Measurements from ENCODE around the gene HNRNPR. TPM values are rescaled to one million over a fixed set of nuclear protein-coding genes. Genes with fewer than 3 reads are reported as not detected.
A peak's percentile ranks its signal among the peaks of the same experiment; 100 is the strongest.
"Not testable (repeated sequence)": the region's sequence is repeated elsewhere in the genome, so short reads cannot be mapped to it uniquely, and the experiment has no call there.

HNRNPR gene
- total and polyA plus RNA-seq, 5 donors = 50.8 to 73.7 (median 61.5) TPM

DNA sequence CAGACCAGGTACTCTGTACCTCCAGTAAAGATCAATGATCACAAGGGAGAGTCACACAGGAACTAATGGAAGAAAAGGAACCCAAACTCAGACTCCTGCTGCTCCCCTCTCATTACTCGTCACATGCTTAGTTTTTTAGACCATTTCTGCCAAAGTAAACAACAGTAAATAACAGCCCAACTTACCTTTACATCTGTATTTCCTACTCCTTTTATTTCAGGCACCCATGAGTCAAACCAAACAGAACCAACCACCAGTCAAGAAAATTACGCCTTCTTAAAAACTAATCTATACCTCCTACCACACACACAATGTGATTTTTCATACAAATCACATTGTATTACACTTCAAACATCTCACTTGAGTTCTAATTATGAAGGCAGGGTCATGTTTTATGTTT, 65.4 kb downstream of the HNRNPR start:
- intact Hi-C loops (cut with DNase I) = no loop called here
- DNase-seq (no peak), ATAC-seq (no peak)
- Histone ChIP-seq H3K4me1 (ENCODE audit: control insufficient read depth, insufficient read depth, low read length) (peaks cover 2% of the 10 kb centered on the region), H3K27me3 (ENCODE audit: control insufficient read depth, insufficient read depth) (no peaks in the 10 kb centered on the region), H3K4me3 (ENCODE audit: low read length) (no peak overlapping the region), H3K27ac (ENCODE audit: low read length) (no peak overlapping the region), H3K9me3 (ENCODE audit: control insufficient read depth, low read length) (no peaks in the 10 kb centered on the region)
- 89% methylated on average over 2 of the region's 2 CpGs for WGBS

- DNase-seq = no peak
- no peak overlapping the region for H3K4me3 ChIP-seq (ENCODE audit: low read length)
- no peaks in the 10 kb centered on the region for H3K27me3 ChIP-seq (ENCODE audit: control insufficient read depth, insufficient read depth)
- WGBS = 93% methylated on average over 2 of the region's 2 CpGs
- ATAC-seq = no peak
- no peak overlapping the region for H3K27ac ChIP-seq (ENCODE audit: low read length)
- H3K4me1 ChIP-seq (ENCODE audit: control insufficient read depth, insufficient read depth, low read length) = peaks cover 2% of the 10 kb centered on the region
- no peaks in the 10 kb centered on the region for H3K9me3 ChIP-seq (ENCODE audit: control insufficient read depth, low read length)
- intact Hi-C loops (cut with DNase I) = no loop called here
Measured at GRCh38 chr1:23276531-23276930, 67.6 kb downstream of the HNRNPR start.

DNA sequence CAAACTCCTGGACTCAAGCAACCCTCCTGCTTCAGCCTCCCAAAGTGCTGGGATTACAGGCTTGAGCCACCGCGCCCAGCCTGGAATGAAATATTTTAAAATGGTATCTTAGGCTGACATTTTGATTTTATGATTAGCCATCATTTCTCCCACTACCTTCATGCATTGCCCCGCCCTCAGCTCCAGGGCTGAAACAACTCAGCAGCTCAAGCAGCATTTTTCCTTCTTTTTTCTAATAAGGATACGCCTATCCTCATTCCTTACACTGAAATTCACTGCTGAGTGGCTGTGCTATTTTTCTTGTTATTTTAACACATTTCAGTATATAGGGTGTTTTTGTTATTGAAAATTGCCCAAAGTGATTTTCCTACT, 70.0 kb downstream of the HNRNPR start:
- H3K9me3 ChIP-seq (ENCODE audit: control insufficient read depth, low read length) = no peaks in the 10 kb centered on the region
- no peak overlapping the region for H3K27ac ChIP-seq (ENCODE audit: low read length)
- DNase-seq (no peak), ATAC-seq (no peak)
- 73% methylated on average over 4 of the region's 4 CpGs for WGBS
- H3K27me3 ChIP-seq (ENCODE audit: control insufficient read depth, insufficient read depth) = no peaks in the 10 kb centered on the region
- intact Hi-C loops (cut with DNase I) = no loop called here
- peaks cover 2% of the 10 kb centered on the region for H3K4me1 ChIP-seq (ENCODE audit: control insufficient read depth, insufficient read depth, low read length)
- H3K4me3 ChIP-seq (ENCODE audit: low read length) = no peak overlapping the region

GRCh38 chr1:23273450-23274133, 70.5 kb downstream of the HNRNPR start:
- no peaks in the 10 kb centered on the region for H3K9me3 ChIP-seq (ENCODE audit: control insufficient read depth, low read length)
- no peaks in the 10 kb centered on the region for H3K27me3 ChIP-seq (ENCODE audit: control insufficient read depth, insufficient read depth)
- ATAC-seq (no peak), DNase-seq (no peak)
- intact Hi-C loops (cut with DNase I) = no loop called here
- peaks cover 2% of the 10 kb centered on the region for H3K4me1 ChIP-seq (ENCODE audit: control insufficient read depth, insufficient read depth, low read length)
- H3K27ac ChIP-seq (ENCODE audit: low read length) = no peak overlapping the region
- H3K4me3 ChIP-seq (ENCODE audit: low read length) = no peak overlapping the region
- 78% methylated on average over 8 of the region's 8 CpGs for WGBS

DNA sequence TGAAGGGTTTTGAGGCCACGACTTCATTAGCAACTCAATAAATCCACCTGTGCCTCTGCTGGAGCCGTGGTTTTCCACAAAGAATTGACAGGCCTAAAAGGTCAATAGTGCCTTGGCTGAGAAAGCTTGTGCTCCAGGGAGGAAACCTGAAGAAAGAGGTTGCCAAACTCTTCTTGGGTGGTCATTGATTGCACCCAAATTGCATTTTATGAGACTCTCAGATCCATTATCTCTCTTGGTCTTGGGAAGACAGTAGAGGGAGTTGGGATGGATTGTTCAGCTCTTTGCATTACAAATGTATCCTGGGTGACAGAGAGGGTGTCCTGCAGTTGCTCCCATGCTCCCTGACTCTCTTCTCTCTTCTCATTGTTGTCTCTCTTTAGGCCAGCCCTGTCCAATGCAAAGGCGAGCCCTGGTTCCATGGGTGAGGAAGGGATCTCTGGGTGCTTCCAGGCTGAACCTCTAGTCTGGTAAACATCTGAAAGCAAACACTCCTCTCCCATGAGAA, 80.7 kb downstream of the HNRNPR start:
- 62% methylated on average over 3 of the region's 3 CpGs for WGBS
- Histone ChIP-seq H3K4me1 (ENCODE audit: control insufficient read depth, insufficient read depth, low read length) (no peaks in the 10 kb centered on the region), H3K27ac (ENCODE audit: low read length) (no peak overlapping the region), H3K27me3 (ENCODE audit: control insufficient read depth, insufficient read depth) (no peaks in the 10 kb centered on the region), H3K9me3 (ENCODE audit: control insufficient read depth, low read length) (no peaks in the 10 kb centered on the region), H3K4me3 (ENCODE audit: low read length) (no peak overlapping the region)
- intact Hi-C loops (cut with DNase I) = loop anchor here in 1 of 4 donors (10.0 kb wide), 1 partner anchor 169 kb away; no protein-coding TSS in a partner anchor
- no peak for DNase-seq
- ATAC-seq = no peak

- ATAC-seq; H3K9me3 ChIP-seq (ENCODE audit: control insufficient read depth, low read length); DNase-seq; H3K27me3 ChIP-seq (ENCODE audit: control insufficient read depth, insufficient read depth); H3K27ac ChIP-seq (ENCODE audit: low read length); H3K4me3 ChIP-seq (ENCODE audit: low read length); intact Hi-C loops (cut with DNase I); H3K4me1 ChIP-seq (ENCODE audit: control insufficient read depth, insufficient read depth, low read length): not testable (repeated sequence)
- WGBS = 81% methylated on average over 1 of the region's 2 CpGs
Measured at GRCh38 chr1:23258082-23258481, 86.0 kb downstream of the HNRNPR start.

- WGBS = 94% methylated on average over 34 of the region's 34 CpGs
- H3K9me3 ChIP-seq (ENCODE audit: control insufficient read depth, low read length); H3K27me3 ChIP-seq (ENCODE audit: control insufficient read depth, insufficient read depth); H3K4me1 ChIP-seq (ENCODE audit: control insufficient read depth, insufficient read depth, low read length); ATAC-seq; intact Hi-C loops (cut with DNase I); H3K4me3 ChIP-seq (ENCODE audit: low read length); H3K27ac ChIP-seq (ENCODE audit: low read length): not testable (repeated sequence)
- peak in 1 of 3 donors; percentile 61 for DNase-seq
Measured at GRCh38 chr1:23257371-23257770, 86.7 kb downstream of the HNRNPR start.

Other genes starting within 250 kb of the HNRNPR start
- gene LUZP1, start 175.4 kb downstream of the HNRNPR start, total RNA-seq = 10 to 100 TPM; 33.2 to 61.9 (median 42.4) TPM
- gene LUZP1, start 175.4 kb downstream of the HNRNPR start, polyA plus RNA-seq = 9.5 TPM
- not detected for gene HTR1D, start 126.8 kb downstream of the HNRNPR start, total RNA-seq
- 0.05 TPM for gene HTR1D, start 126.8 kb downstream of the HNRNPR start, polyA plus RNA-seq
- 10 to 100 TPM; 11.3 to 13.8 (median 12.7) TPM for gene ZNF436, start 25.6 kb upstream of the HNRNPR start, total RNA-seq
- gene ZNF436, start 25.6 kb upstream of the HNRNPR start, polyA plus RNA-seq = 4.4 TPM
- 10 to 100 TPM; 36.4 to 79.5 (median 49.1) TPM for gene TCEA3, start 80.5 kb upstream of the HNRNPR start, total RNA-seq
- 48.7 TPM for gene TCEA3, start 80.5 kb upstream of the HNRNPR start, polyA plus RNA-seq
- gene ASAP3, start 139.9 kb upstream of the HNRNPR start, total RNA-seq = 10 to 100 TPM; 31.4 to 45.2 (median 34.1) TPM
- 34.2 TPM for gene ASAP3, start 139.9 kb upstream of the HNRNPR start, polyA plus RNA-seq
- under 1 TPM in 3 of 4 donors, not detected in 1; 0.06 to 0.82 (median 0.40) TPM for gene E2F2, start 186.9 kb upstream of the HNRNPR start, total RNA-seq
- 0.05 TPM for gene E2F2, start 186.9 kb upstream of the HNRNPR start, polyA plus RNA-seq
- 100 to 1,000 TPM; 162 to 225 (median 179) TPM for gene ID3, start 215.2 kb upstream of the HNRNPR start, total RNA-seq
- 208 TPM for gene ID3, start 215.2 kb upstream of the HNRNPR start, polyA plus RNA-seq

Measured in right cardiac atrium (tissue), 5 donors.